ENCODE results near the gene TSPO2. TPM values are rescaled to one million over a fixed set of nuclear protein-coding genes. Genes with fewer than 3 reads are reported as not detected.

Gene TSPO2
- total and polyA plus RNA-seq, 2 donors (not counting 3 experiments of a cell fraction or from before 2014, with no cell fraction given): not detected

DNA sequence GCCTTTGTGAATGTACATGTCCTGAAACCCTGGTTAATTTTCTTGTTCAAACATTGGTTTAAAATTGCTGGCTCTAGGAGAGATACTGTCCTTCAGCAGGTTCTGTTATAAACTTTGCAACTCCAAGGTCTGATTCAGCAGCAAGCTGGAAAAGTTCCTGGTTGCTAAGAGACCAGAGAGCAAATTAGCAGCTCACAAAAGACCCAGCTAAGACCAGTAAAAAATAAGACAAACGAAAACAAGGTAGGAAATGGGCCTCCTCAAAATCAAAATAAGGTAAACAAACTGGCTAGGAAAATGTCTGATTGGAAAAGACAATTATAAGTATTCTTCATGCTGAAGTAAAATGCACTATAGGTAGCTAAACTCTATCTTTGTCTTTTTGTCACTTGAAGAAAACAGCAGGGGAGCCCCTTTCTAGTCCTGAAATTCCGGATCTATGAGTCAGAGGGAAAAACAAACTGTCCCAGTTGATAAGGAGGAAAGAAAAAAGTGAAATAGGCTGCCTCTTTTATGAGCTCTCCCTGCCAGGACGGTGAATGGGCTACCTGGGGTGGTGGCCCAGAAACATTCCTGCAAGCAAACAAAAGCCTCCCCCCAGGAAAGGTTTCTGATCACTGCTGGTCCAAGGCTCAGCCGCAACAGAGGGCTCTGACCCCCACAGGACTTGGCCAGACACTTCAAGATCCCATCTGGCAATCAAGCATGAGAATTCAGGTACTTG is 44.9 kb upstream of the TSPO2 start:
- no peaks in the 10 kb centered on the region for H3K79me2 ChIP-seq (ENCODE audit: control insufficient read depth, insufficient read depth, low read length)
- no TSS peak for BruUV-seq (replicated peaks)
- H3K27ac ChIP-seq (ENCODE audit: insufficient read depth, low read depth, low read length): peak overlapping the region; percentile 92
- H3K4me3 ChIP-seq (replicated peaks in 1 of 3; ENCODE audit: insufficient read depth in 1 of 3, low read depth in 1 of 3, low read length in 3 of 3): peak overlapping the region in 1 of 3 experiments; percentile 21
- peak overlapping the region; percentile 45 for H3K4me2 ChIP-seq (ENCODE audit: insufficient read depth, low read length)
- H2AFZ ChIP-seq (ENCODE audit: low read depth, low read length): peak overlapping the region; percentile 53
- intact Hi-C loops (cut with micrococcal nuclease): loop anchor here (1.0 to 10.0 kb wide), 8 partner anchors 31 to 1570 kb away; partner anchors contain the start of genes NFYA and OARD1
- H3K9me3 ChIP-seq (replicated peaks; ENCODE audit: control insufficient read depth, insufficient read depth, low read length): no peaks in the 10 kb centered on the region
- no peaks in the 10 kb centered on the region for H4K20me1 ChIP-seq (replicated peaks; ENCODE audit: control insufficient read depth, extremely low read depth, insufficient read depth, low read length)
- no peaks in the 10 kb centered on the region for H3K36me3 ChIP-seq (ENCODE audit: control insufficient read depth in 2 of 2, extremely low read depth in 1 of 2, insufficient read depth in 2 of 2, low read length in 2 of 2)
- dilution Hi-C loops (cut with MboI; ENCODE audit: extremely low pct_ligation_motif_present, low sequenced_read_pairs): no loop called here
- DNase-seq (ENCODE audit: low read depth, low spot score): peak; percentile 93
- H3K4me1 ChIP-seq (ENCODE audit: control insufficient read depth, extremely low read depth, insufficient read depth, low read length): peaks cover 24% of the 10 kb centered on the region
- TF ChIP-seq GATA2 (IDR thresholded peaks at IDR 0.05; ENCODE audit: insufficient read depth, insufficient read length, low read depth, low read length): peak; percentile 83
- no peak for TF ChIP-seq POLR2AphosphoS5 (IDR thresholded peaks at IDR 0.05; ENCODE audit: insufficient read depth, low read depth, low read length)
- TF ChIP-seq, protein P1, sequence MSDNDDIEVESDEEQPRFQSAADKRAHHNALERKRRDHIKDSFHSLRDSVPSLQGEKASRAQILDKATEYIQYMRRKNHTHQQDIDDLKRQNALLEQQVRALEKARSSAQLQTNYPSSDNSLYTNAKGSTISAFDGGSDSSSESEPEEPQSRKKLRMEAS (IDR thresholded peaks at IDR 0.05; ENCODE audit: insufficient read depth, insufficient read length): no peak
- no peak for TF ChIP-seq POLR2A (IDR thresholded peaks at IDR 0.05; ENCODE audit: low read depth, low read length)
- no peak for TF ChIP-seq EZH2 (IDR thresholded peaks at IDR 0.05; ENCODE audit: borderline replicate concordance, low read depth, low read length, severe bottlenecking)
- TF ChIP-seq, protein P2, sequence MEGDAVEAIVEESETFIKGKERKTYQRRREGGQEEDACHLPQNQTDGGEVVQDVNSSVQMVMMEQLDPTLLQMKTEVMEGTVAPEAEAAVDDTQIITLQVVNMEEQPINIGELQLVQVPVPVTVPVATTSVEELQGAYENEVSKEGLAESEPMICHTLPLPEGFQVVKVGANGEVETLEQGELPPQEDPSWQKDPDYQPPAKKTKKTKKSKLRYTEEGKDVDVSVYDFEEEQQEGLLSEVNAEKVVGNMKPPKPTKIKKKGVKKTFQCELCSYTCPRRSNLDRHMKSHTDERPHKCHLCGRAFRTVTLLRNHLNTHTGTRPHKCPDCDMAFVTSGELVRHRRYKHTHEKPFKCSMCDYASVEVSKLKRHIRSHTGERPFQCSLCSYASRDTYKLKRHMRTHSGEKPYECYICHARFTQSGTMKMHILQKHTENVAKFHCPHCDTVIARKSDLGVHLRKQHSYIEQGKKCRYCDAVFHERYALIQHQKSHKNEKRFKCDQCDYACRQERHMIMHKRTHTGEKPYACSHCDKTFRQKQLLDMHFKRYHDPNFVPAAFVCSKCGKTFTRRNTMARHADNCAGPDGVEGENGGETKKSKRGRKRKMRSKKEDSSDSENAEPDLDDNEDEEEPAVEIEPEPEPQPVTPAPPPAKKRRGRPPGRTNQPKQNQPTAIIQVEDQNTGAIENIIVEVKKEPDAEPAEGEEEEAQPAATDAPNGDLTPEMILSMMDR (IDR thresholded peaks at IDR 0.05; ENCODE audit: extremely low read depth in 1 of 2, insufficient read depth in 1 of 2, low read depth in 1 of 2, low read length in 2 of 2): no peak
- peak; percentile 81 for TF ChIP-seq JUN (IDR thresholded peaks at IDR 0.05; ENCODE audit: borderline replicate concordance, insufficient read depth, insufficient read length, low read depth)
- no peak for TF ChIP-seq MYC (IDR thresholded peaks at IDR 0.05; ENCODE audit: low read depth, low read length)
- TF ChIP-seq FOS (IDR thresholded peaks at IDR 0.05; ENCODE audit: borderline replicate concordance, insufficient read depth, low read length): peak; percentile 74
- peak overlapping the region; percentile 66 for H3K9ac ChIP-seq (replicated peaks; ENCODE audit: extremely low read depth, insufficient read depth, low read length)
- FAIRE-seq: peak; percentile 97
- no peaks in the 10 kb centered on the region for H3K9me1 ChIP-seq (replicated peaks; ENCODE audit: control insufficient read depth, extremely low read depth, insufficient read depth, low read length)
- peaks cover 0 to 2% of the 10 kb centered on the region in 2 experiments for H3K27me3 ChIP-seq (ENCODE audit: control insufficient read depth in 2 of 2, insufficient read depth in 2 of 2, low read length in 2 of 2)
- ChIA-PET POLR2A (interaction anchor here (0.7 to 1.3 kb wide), 2 partner anchors 60 to 76 kb away, joined by 3 to 5 read pairs; partner anchors contain the start of gene NFYA), CTCF (interaction anchor here (0.5 to 4.2 kb wide), 20 partner anchors 9 to 454 kb away, joined by 3 to 31 read pairs (median 3); partner anchors contain the start of genes NFYA and OARD1)
